Bronchial epithelial cell (primary cell): Measurements from ENCODE around the gene BRD3OS. TPM values are rescaled to one million over a fixed set of nuclear protein-coding genes. Genes with fewer than 3 reads are reported as not detected.

Source experiments
- DNase-seq: peaks from one replicate; pipeline ENCODE4 v3.0.0-alpha.2; 2010; ENCODE audit warnings: low read depth
- FAIRE-seq: peaks from 2 replicates; lab custom pipeline; 2011; peaks lifted over from hg19 to GRCh38; lab: Jason Lieb, UNC
- H3K27me3 ChIP-seq: 2 replicates; pipeline ENCODE4 v1.5.1; 2011; ENCODE audit warnings: low read length; ENCODE audit not compliant: control insufficient read depth, insufficient read depth
- H3K36me3 ChIP-seq: 2 replicates; pipeline ENCODE4 v1.5.1; 2011; ENCODE audit warnings: low read length; ENCODE audit not compliant: control insufficient read depth, insufficient read depth
- H3K4me3 ChIP-seq: 2 replicates; pipeline ENCODE4 v1.5.1; 2011; ENCODE audit warnings: mild to moderate bottlenecking, low read depth, low read length, control low read depth
- total RNA-seq: library from RNA; depleted of rRNA; stranded (reverse); fragments of >200 nt; gene quantifications from 2 replicates; pipeline ENCODE4 v1.2.1, GENCODE V29; 2014
- TF ChIP-seq, protein P1 (sequence below): IDR thresholded peaks from 2 replicates; pipeline ENCODE4 v1.5.1; 2011; ENCODE audit warnings: mild to moderate bottlenecking, moderate library complexity, low read length, control low read depth, inconsistent platforms; ENCODE audit not compliant: insufficient read depth, severe bottlenecking

Gene BRD3OS
- total RNA-seq, 1 donor from 2014 or later, result 5.8 TPM

DNA sequence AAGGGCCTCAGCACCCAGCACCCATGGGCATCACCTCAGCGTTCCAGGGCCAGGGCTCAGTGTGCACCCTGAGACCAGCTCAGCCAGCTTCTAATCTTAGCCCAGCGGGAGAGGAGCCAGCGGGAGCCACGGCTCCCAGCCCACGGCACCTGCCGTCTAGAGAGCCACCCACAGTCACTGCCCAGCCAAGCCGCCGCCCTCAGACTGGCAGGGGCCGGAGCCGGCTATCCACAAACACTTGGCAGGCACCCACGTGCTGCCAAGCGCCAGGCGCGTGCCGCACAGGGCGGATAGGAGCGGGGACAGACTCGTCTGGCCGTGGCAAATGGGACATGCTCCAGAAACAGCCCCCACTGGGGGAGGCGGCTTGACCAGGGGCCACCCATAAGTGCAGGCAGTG is 24.0 kb downstream of the BRD3OS start:
- no peaks in the 10 kb centered on the region for H3K27me3 ChIP-seq
- FAIRE-seq, result no peak
- TF ChIP-seq, protein P1, sequence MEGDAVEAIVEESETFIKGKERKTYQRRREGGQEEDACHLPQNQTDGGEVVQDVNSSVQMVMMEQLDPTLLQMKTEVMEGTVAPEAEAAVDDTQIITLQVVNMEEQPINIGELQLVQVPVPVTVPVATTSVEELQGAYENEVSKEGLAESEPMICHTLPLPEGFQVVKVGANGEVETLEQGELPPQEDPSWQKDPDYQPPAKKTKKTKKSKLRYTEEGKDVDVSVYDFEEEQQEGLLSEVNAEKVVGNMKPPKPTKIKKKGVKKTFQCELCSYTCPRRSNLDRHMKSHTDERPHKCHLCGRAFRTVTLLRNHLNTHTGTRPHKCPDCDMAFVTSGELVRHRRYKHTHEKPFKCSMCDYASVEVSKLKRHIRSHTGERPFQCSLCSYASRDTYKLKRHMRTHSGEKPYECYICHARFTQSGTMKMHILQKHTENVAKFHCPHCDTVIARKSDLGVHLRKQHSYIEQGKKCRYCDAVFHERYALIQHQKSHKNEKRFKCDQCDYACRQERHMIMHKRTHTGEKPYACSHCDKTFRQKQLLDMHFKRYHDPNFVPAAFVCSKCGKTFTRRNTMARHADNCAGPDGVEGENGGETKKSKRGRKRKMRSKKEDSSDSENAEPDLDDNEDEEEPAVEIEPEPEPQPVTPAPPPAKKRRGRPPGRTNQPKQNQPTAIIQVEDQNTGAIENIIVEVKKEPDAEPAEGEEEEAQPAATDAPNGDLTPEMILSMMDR, result no peak
- no peak overlapping the region for H3K4me3 ChIP-seq
- peaks cover 54% of the 10 kb centered on the region for H3K36me3 ChIP-seq
- DNase-seq, result no peak

DNA sequence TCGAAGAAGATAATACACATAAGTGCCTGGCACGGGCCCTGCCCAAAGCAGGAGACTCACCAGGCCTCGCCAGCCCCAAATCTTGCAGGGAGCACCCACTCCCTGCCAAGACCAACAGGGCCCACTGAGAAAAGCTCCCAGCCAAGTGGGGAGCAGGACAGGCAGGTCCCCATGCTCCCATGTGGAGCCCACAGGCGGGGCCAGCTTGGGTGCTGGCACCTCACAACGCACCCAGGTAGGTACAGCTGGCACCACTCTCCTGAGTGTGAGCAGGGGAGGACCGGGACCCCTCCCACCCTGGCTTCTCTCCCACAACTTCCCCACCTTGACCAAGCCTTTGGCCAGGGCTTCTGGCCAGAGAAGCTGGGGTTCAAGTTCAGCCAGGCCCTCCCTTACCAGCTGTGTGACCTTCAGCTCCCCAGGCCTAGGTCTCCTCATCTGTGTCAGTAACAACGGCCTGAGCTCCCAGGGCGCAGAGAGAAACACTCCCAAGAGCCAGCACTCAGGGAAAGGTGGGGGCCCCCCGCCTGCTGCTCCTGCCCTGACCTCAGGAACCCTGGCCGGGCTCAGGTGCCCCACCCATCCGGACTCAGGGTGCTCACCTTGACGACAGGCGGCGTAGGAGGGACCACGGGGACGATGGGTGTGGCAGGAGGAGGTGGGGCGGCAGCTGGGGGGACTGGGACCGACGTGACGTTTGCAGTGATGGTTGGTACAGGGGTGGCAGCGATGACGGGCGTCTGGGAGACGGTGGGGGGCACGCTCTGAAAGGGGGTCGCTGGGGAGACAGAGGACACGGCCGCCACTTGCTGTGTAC is 24.7 kb downstream of the BRD3OS start:
- no peak overlapping the region for H3K4me3 ChIP-seq
- H3K36me3 ChIP-seq, result peaks cover 54% of the 10 kb centered on the region
- H3K27me3 ChIP-seq, result no peaks in the 10 kb centered on the region
- no peak for FAIRE-seq
- TF ChIP-seq, protein P1, result no peak
- DNase-seq, result no peak

DNA sequence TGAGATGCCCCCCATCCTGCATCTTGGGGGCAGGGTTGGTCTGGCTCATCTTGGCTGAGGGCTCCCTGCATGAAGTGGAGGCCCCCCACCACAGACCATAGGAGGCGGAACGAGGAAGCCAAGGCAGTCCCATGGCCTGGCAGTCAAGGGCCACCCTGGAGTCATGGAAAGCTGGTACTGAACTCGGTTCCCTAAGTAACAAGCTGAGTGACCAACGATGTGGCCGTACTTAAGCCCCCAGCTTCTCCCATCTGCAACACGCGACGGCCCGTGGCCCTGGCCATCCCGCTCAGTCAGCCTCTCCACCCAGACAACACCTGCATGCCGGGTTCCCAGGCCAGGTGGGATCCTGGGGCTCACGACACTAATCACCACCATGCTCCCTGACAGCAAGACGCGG is 25.4 kb downstream of the BRD3OS start:
- no peak for DNase-seq
- H3K27me3 ChIP-seq, result no peaks in the 10 kb centered on the region
- TF ChIP-seq, protein P1, result no peak
- peaks cover 50% of the 10 kb centered on the region for H3K36me3 ChIP-seq
- no peak for FAIRE-seq
- no peak overlapping the region for H3K4me3 ChIP-seq

DNA sequence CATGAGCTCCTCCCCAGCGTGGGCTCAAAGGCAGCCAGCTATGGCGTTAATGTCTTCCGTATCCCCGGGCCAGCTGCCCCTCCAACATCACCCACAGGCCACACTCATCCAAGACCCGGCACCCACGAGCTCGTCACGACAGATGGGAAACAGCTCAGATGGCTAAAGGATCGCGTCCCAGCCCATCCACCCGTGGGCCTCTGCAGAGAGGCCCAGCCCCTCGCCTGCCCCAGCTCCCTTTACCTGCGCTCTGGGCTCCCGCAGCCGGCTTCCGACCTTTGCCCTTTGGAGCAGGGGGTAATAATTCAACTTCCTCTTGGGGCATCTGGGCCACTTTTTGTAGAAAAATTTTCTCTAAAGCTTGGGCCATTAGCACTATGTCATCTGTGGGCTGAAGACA is 26.0 kb downstream of the BRD3OS start:
- Histone ChIP-seq H3K4me3 (no peak overlapping the region), H3K27me3 (no peaks in the 10 kb centered on the region), H3K36me3 (peaks cover 46% of the 10 kb centered on the region)
- no peak for FAIRE-seq
- TF ChIP-seq, protein P1, result no peak
- DNase-seq, result no peak

DNA sequence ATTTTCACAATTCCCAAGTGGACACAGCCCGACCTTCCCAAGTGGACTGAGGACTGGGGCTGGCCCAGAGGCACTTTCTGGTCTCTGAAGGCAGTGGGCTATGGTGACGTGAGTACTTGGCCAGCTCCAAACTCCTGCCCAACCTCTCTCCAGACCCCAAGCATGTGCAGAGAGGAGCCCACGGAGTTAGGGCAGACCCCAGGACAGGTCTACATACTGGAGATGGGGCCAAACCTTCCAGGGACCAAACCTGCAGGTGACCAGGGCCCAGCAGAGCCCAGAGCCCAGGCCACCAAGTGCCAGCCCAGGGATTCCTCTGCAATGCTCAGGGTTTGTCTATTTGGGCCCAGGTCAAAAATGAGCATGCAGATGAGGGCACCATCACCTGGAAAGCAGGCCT is 27.2 kb downstream of the BRD3OS start:
- Histone ChIP-seq H3K36me3 (peaks cover 44% of the 10 kb centered on the region), H3K4me3 (no peak overlapping the region), H3K27me3 (no peaks in the 10 kb centered on the region)
- DNase-seq, result no peak
- FAIRE-seq, result no peak
- TF ChIP-seq, protein P1, result no peak
